Stimulated activated CD4-positive, alpha-beta T cell treated with anti-CD3 and anti-CD28 coated beads, Interleukin-2, amount 100 ng/mL, for 48 hours (primary cell): ENCODE results near the gene C6orf52.
"Not testable (repeated sequence)": the region's sequence is repeated elsewhere in the genome, so short reads cannot be mapped to it uniquely, and the experiment has no call there.

Experiments
- DNase-seq, 2 donors: peaks; one replicate each; pipeline ENCODE4 v3.0.0-alpha.2; 2020

C6orf52 gene

GRCh38 chr6:10695086-10695657 lies 756 bp upstream of the C6orf52 start:
- no peak for DNase-seq

- no peak for DNase-seq
Measured at GRCh38 chr6:10692965-10693538, 1.4 kb downstream of the C6orf52 start.

- DNase-seq: no peak
Measured at GRCh38 chr6:10690651-10691445, 3.6 kb downstream of the C6orf52 start.

- no peak for DNase-seq
Measured at GRCh38 chr6:10687582-10687981, 6.8 kb downstream of the C6orf52 start.

- DNase-seq: no peak
Measured at GRCh38 chr6:10686901-10687300, 7.5 kb downstream of the C6orf52 start.

- DNase-seq: no peak
Measured at GRCh38 chr6:10685092-10685915, 9.1 kb downstream of the C6orf52 start.

- DNase-seq: no peak
Measured at GRCh38 chr6:10684618-10685017, 9.8 kb downstream of the C6orf52 start.

- no peak for DNase-seq
Measured at GRCh38 chr6:10682355-10682988, 11.9 kb downstream of the C6orf52 start.

- DNase-seq: no peak
Measured at GRCh38 chr6:10681795-10682194, 12.6 kb downstream of the C6orf52 start.

- no peak for DNase-seq
Measured at GRCh38 chr6:10678456-10678855, 16.0 kb downstream of the C6orf52 start.

- no peak for DNase-seq
Measured at GRCh38 chr6:10676403-10676802, 18.0 kb downstream of the C6orf52 start.

- no peak for DNase-seq
Measured at GRCh38 chr6:10668126-10668917, 26.1 kb downstream of the C6orf52 start.

GRCh38 chr6:10665595-10665994 lies 28.8 kb downstream of the C6orf52 start:
- DNase-seq: not testable (repeated sequence)

- no peak for DNase-seq
Measured at GRCh38 chr6:10662742-10663141, 31.7 kb downstream of the C6orf52 start.

GRCh38 chr6:10662207-10662606 lies 32.2 kb downstream of the C6orf52 start:
- DNase-seq: no peak

- not testable (repeated sequence) for DNase-seq
Measured at GRCh38 chr6:10660431-10661191, 33.8 kb downstream of the C6orf52 start.

GRCh38 chr6:10659699-10660348 lies 34.6 kb downstream of the C6orf52 start:
- DNase-seq: no peak

GRCh38 chr6:10658910-10659698 lies 35.3 kb downstream of the C6orf52 start:
- DNase-seq: no peak

- DNase-seq: no peak
Measured at GRCh38 chr6:10655508-10656055, 38.8 kb downstream of the C6orf52 start.
